DMS79 treated with DMSO at 0.1 percent for 48 hours (cell line): Measurements from ENCODE around the gene NTRK3.

ENCODE experiments used
- DNase-seq: peaks from one replicate; lab custom pipeline; 2025; lab: John Stamatoyannopoulos, UW

Gene NTRK3

GRCh38 chr15:87826119-87826747, 430.3 kb downstream of the NTRK3 start:
- DNase-seq, result no peak

- no peak for DNase-seq
Observed at GRCh38 chr15:87818756-87819155, 437.8 kb downstream of the NTRK3 start.

- DNase-seq, result no peak
Observed at GRCh38 chr15:87817553-87817952, 439.0 kb downstream of the NTRK3 start.

GRCh38 chr15:87816811-87817210, 439.7 kb downstream of the NTRK3 start:
- DNase-seq, result no peak

- no peak for DNase-seq
Observed at GRCh38 chr15:87816016-87816415, 440.5 kb downstream of the NTRK3 start.
